Omental fat pad (tissue), 4 donors: ENCODE data around the gene JPH2. TPM values are rescaled to one million over a fixed set of nuclear protein-coding genes. Genes with fewer than 3 reads are reported as not detected.

Source experiments
- ATAC-seq: fragments of 150-250 bp; one replicate; pipeline ENCODE4 v1.9.1; 2016; ENCODE audit warnings: mild to moderate bottlenecking, moderate library complexity; ENCODE audit not compliant: low FRiP score
- DNase-seq: peaks from one replicate; pipeline ENCODE4 v3.0.0-alpha.2; 2019; ENCODE audit warnings: low spot score
- CTCF ChIP-seq, 3 donors: fragments of 450-650 bp; IDR thresholded peaks; one replicate each; pipeline ENCODE4 v1.5.1; 2016 to 2017; ENCODE audit warnings: antibody characterized with exemption in 3 of 3, mild to moderate bottlenecking in 3 of 3, moderate library complexity in 2 of 3
- total RNA-seq, 4 donors: library from RNA; depleted of rRNA; stranded (reverse); fragments of >200 nt; gene quantifications; one replicate each; pipeline ENCODE4 v1.1.0, GENCODE V29; 2016

JPH2 gene
- total RNA-seq, 4 donors from 2014 or later = 2.6 to 7.9 (median 7.1) TPM

DNA sequence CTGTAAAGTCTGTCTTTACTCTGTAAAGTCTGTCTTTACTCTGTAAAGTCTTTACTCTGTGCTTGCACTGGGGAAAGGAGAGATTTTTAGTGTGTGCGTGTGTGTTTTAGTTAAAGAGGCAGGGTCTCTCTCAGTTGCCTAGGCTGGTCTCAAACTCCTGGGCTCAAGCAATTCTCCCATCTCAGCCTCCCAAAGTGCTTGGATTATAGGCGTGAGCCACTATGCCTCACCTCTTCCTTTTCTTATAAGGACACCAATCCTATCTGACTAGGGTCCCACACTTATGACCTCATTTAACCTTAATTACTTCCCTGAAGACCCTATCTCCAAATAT is 93.8 kb downstream of the JPH2 start:
- no peak for TF ChIP-seq CTCF (IDR thresholded peaks at IDR 0.05)
- DNase-seq = no peak
- no peak for ATAC-seq

GRCh38 chr20:44092551-44093248 is 94.3 kb downstream of the JPH2 start:
- no peak for DNase-seq
- no peak for TF ChIP-seq CTCF (IDR thresholded peaks at IDR 0.05)
- ATAC-seq = no peak

DNA sequence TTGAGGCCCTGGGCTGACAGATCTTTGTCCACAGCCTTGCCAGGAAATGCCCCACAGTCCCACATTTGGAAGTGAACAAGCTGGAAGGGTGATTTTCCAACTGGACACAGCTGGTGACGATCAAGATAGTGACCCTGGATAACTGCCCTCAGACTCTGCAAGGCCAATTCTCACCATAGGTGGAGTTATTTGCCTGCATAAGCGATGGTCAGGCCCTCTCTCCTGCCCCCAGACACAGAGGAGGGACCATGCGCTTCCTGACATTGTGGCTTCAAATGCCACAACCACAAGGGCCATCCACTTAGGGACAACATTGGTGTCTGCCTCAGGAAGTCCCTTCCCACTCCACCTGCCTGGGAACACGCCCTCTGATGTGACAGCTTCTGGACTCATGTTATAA is 96.0 kb downstream of the JPH2 start:
- ATAC-seq (no peak), DNase-seq (no peak)
- TF ChIP-seq CTCF (IDR thresholded peaks at IDR 0.05) = no peak

GRCh38 chr20:44089987-44090674 is 96.9 kb downstream of the JPH2 start:
- no peak for TF ChIP-seq CTCF (IDR thresholded peaks at IDR 0.05)
- DNase-seq (no peak), ATAC-seq (peak; percentile 48)

GRCh38 chr20:44087857-44088120 is 99.2 kb downstream of the JPH2 start:
- no peak for DNase-seq
- TF ChIP-seq CTCF (IDR thresholded peaks at IDR 0.05) = no peak
- ATAC-seq = no peak

DNA sequence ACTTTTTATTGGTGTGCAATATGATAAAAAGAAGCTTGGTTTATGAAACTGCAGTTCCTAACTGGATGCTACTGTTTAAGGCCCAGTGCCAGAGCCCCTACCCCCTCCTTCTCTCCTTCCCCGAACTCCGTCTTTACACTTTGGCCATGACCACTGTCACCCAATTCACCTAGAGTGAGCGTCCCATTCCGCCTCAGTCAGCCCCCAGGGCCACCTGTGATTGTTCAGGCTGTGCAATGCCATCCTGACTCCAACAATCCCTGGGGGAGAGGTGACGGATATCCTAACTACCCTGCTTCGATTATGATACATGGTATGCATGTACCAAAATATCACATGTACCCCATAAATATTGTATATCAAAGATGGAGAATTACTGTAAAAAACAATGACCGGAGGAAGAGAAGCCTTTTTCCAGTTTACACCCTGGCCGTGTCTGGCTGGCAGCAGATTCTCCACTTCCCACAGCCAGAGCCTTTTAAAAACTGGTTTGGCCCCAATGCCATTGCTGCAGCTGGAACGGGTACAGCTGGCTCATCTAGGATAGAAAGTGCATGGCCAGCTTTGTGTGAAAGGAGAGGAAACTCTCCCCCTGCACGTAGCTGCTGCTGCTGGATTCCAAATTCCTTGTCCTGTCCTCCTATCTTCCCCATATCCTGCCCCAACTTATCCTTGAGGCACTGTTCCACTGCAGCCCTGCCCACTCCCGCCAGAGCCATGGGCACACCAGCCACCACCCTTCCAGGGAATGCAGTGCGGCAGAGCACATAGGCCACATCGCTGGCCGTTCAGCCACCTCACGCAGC is 99.7 kb downstream of the JPH2 start:
- ATAC-seq = no peak
- no peak for TF ChIP-seq CTCF (IDR thresholded peaks at IDR 0.05)
- no peak for DNase-seq
